ENCODE data around the gene GLIS1.
"Not testable (repeated sequence)": the region's sequence is repeated elsewhere in the genome, so short reads cannot be mapped to it uniquely, and the experiment has no call there.

The GLIS1 gene

GRCh38 chr1:53558739-53559315, 180.1 kb downstream of the GLIS1 start:
- no peak for DNase-seq

- DNase-seq: no peak
These were observed 180.9 kb downstream of the GLIS1 start for GRCh38 chr1:53557830-53558738.

- DNase-seq: no peak
These were observed 181.6 kb downstream of the GLIS1 start for GRCh38 chr1:53557369-53557768.

- DNase-seq: no peak
These were observed 182.2 kb downstream of the GLIS1 start for GRCh38 chr1:53556657-53557227.

GRCh38 chr1:53555620-53556326, 183.2 kb downstream of the GLIS1 start:
- not testable (repeated sequence) for DNase-seq

- DNase-seq: no peak
These were observed 184.2 kb downstream of the GLIS1 start for GRCh38 chr1:53554592-53555305.

- DNase-seq: no peak
These were observed 185.0 kb downstream of the GLIS1 start for GRCh38 chr1:53553734-53554509.

- no peak for DNase-seq
These were observed 185.8 kb downstream of the GLIS1 start for GRCh38 chr1:53552981-53553733.

GRCh38 chr1:53552146-53552861, 186.7 kb downstream of the GLIS1 start:
- no peak for DNase-seq

- DNase-seq: no peak
These were observed 187.5 kb downstream of the GLIS1 start for GRCh38 chr1:53551428-53551995.

- DNase-seq: no peak
These were observed 188.7 kb downstream of the GLIS1 start for GRCh38 chr1:53550201-53550741.

- DNase-seq: no peak
These were observed 189.2 kb downstream of the GLIS1 start for GRCh38 chr1:53549781-53550180.

GRCh38 chr1:53549287-53549686, 189.7 kb downstream of the GLIS1 start:
- no peak for DNase-seq

GRCh38 chr1:53548031-53548491, 190.9 kb downstream of the GLIS1 start:
- DNase-seq: no peak

- no peak for DNase-seq
These were observed 191.7 kb downstream of the GLIS1 start for GRCh38 chr1:53547231-53547790.

- DNase-seq: no peak
These were observed 192.4 kb downstream of the GLIS1 start for GRCh38 chr1:53546409-53547155.

- no peak for DNase-seq
These were observed 193.1 kb downstream of the GLIS1 start for GRCh38 chr1:53545663-53546408.
